A673 (cell line): ENCODE data around the gene GABRA4. TPM values are rescaled to one million over a fixed set of nuclear protein-coding genes. Genes with fewer than 3 reads are reported as not detected.

Experiments
- BruUV-seq: library from RNA; stranded (reverse); fragments of 400-500 nt; replicated peaks from 2 replicates; lab custom pipeline; 2021; lab: Mats Ljungman, UMichigan
- CTCF ChIA-PET: fragments of 300-600 bp; sonication (Branson Sonifier 250); formaldehyde crosslinking; loops from one replicate; lab custom pipeline; 2022; ENCODE audit warnings: antibody characterized with exemption; lab: Charles Lee
- POLR2A ChIA-PET: fragments of 300-600 bp; sonication (Branson Sonifier 250); formaldehyde crosslinking; loops from one replicate; lab custom pipeline; 2022; ENCODE audit warnings: antibody characterized with exemption; ENCODE audit not compliant: low non-redundant PET; lab: Charles Lee
- DNase-seq: peaks from one replicate; pipeline ENCODE4 v3.0.0-alpha.2; 2015; ENCODE audit warnings: low spot score
- H3K27ac ChIP-seq: fragments of 200-600 bp; sonication (generic); 2 replicates; pipeline ENCODE4 v1.5.1; 2016; ENCODE audit warnings: mixed run types, low read depth, mild to moderate bottlenecking, mixed read lengths, antibody characterized with exemption, low read length; ENCODE audit not compliant: poor library complexity, severe bottlenecking
- H3K27me3 ChIP-seq: fragments of 200-600 bp; sonication (generic); replicated peaks from 2 replicates; pipeline ENCODE4 v1.6.1; 2017; ENCODE audit warnings: mixed run types, low read depth, mild to moderate bottlenecking, mixed read lengths, antibody characterized with exemption, low read length; ENCODE audit not compliant: insufficient read depth, poor library complexity
- H3K36me3 ChIP-seq: fragments of 200-600 bp; sonication (generic); 2 replicates; pipeline ENCODE4 v1.6.1; 2016; ENCODE audit warnings: mixed run types, mild to moderate bottlenecking, mixed read lengths, antibody characterized with exemption, low read length; ENCODE audit not compliant: insufficient read depth, poor library complexity, severe bottlenecking
- H3K4me1 ChIP-seq: fragments of 200-600 bp; sonication (generic); 2 replicates; pipeline ENCODE4 v1.6.1; 2017; ENCODE audit warnings: mixed run types, mild to moderate bottlenecking, mixed read lengths, antibody characterized with exemption, low read length; ENCODE audit not compliant: insufficient read depth, poor library complexity, severe bottlenecking
- H3K4me3 ChIP-seq: fragments of 200-600 bp; sonication (generic); 2 replicates; pipeline ENCODE4 v1.5.1; 2016; ENCODE audit warnings: low read depth, mixed run types, mild to moderate bottlenecking, mixed read lengths, low read length; ENCODE audit not compliant: poor library complexity, severe bottlenecking
- H3K9me3 ChIP-seq: fragments of 200-600 bp; sonication (generic); 2 replicates; pipeline ENCODE4 v1.6.1; 2016; ENCODE audit warnings: mixed run types, low read depth, mild to moderate bottlenecking, mixed read lengths, antibody characterized with exemption, low read length; ENCODE audit not compliant: poor library complexity, severe bottlenecking
- CTCF ChIP-seq: fragments of 300-800, 200-600 bp; sonication (generic); conservative IDR thresholded peaks from 2 replicates; pipeline ENCODE4 v1.5.1; 2017; ENCODE audit warnings: low read depth, mild to moderate bottlenecking, antibody characterized with exemption, low read length, moderate library complexity, mixed read lengths
- EZH2 ChIP-seq: fragments of 200-600 bp; sonication (generic); IDR thresholded peaks from 2 replicates; pipeline ENCODE4 v1.6.1; 2017; ENCODE audit warnings: borderline replicate concordance, low read depth, mild to moderate bottlenecking, mixed read lengths, antibody characterized with exemption, low read length; ENCODE audit not compliant: poor library complexity, severe bottlenecking
- intact Hi-C: fragments of 100-400 bp; cut with micrococcal nuclease; formaldehyde crosslinking; loops from one replicate; pipeline ENCODE4 v1.10.0; 2022; ENCODE audit not compliant: unreplicated experiment
- total RNA-seq: library from RNA; stranded (reverse); gene quantifications from 2 replicates; pipeline ENCODE4 v1.2.3, GENCODE V29; 2021

Gene GABRA4
- total RNA-seq, 1 experiment from 2014 or later, result 0.58 TPM

- no peaks in the 10 kb centered on the region for H3K27me3 ChIP-seq
- POLR2A ChIA-PET, result no interaction called here
- intact Hi-C loops, result no loop called here
- TF ChIP-seq CTCF, result no peak
- no peak for TF ChIP-seq EZH2
- no peaks in the 10 kb centered on the region for H3K9me3 ChIP-seq
- CTCF ChIA-PET, result no interaction called here
- no peak overlapping the region for H3K27ac ChIP-seq
- no peaks in the 10 kb centered on the region for H3K36me3 ChIP-seq
- peaks cover 7% of the 10 kb centered on the region for H3K4me1 ChIP-seq
- H3K4me3 ChIP-seq, result no peak overlapping the region
- DNase-seq, result no peak
- BruUV-seq, result no TSS peak
These were observed 38.7 kb downstream of the GABRA4 start for GRCh38 chr4:46954643-46955042.

GRCh38 chr4:46953564-46953963, 39.8 kb downstream of the GABRA4 start:
- no peak for TF ChIP-seq CTCF
- no peak for TF ChIP-seq EZH2
- H3K27me3 ChIP-seq, result no peaks in the 10 kb centered on the region
- BruUV-seq, result no TSS peak
- intact Hi-C loops, result no loop called here
- no peak for DNase-seq
- no peaks in the 10 kb centered on the region for H3K36me3 ChIP-seq
- H3K9me3 ChIP-seq, result no peaks in the 10 kb centered on the region
- CTCF ChIA-PET, result interaction anchor here (0.6 kb wide), 1 partner anchor 531 kb away, joined by 3 read pairs; the partner anchor contains the start of gene ATP10D
- no peak overlapping the region for H3K4me3 ChIP-seq
- POLR2A ChIA-PET, result no interaction called here
- H3K4me1 ChIP-seq, result peaks cover 16% of the 10 kb centered on the region
- no peak overlapping the region for H3K27ac ChIP-seq

GRCh38 chr4:46952451-46952850, 40.9 kb downstream of the GABRA4 start:
- Histone ChIP-seq H3K4me3 (no peak overlapping the region), H3K36me3 (no peaks in the 10 kb centered on the region), H3K27ac (no peak overlapping the region), H3K27me3 (no peaks in the 10 kb centered on the region), H3K4me1 (peaks cover 27% of the 10 kb centered on the region), H3K9me3 (no peaks in the 10 kb centered on the region)
- TF ChIP-seq CTCF (no peak), EZH2 (no peak)
- DNase-seq, result no peak
- CTCF ChIA-PET, result no interaction called here
- BruUV-seq, result no TSS peak
- POLR2A ChIA-PET, result no interaction called here
- intact Hi-C loops, result no loop called here
